OCI-LY1 (cell line): ENCODE measurements around the gene HERC5.

Experiments
- H2AFZ ChIP-seq: fragments of 200-600 bp; sonication (generic), shearing (Covaris generic); 2 replicates; pipeline ENCODE4 v1.6.0; 2014; ENCODE audit warnings: antibody characterized with exemption, mild to moderate bottlenecking, low read length
- H3F3A ChIP-seq: fragments of 200-600 bp; sonication (generic), shearing (Covaris generic); 2 replicates; pipeline ENCODE4 v1.6.0; 2014; ENCODE audit warnings: mild to moderate bottlenecking, antibody characterized with exemption, low read length, moderate library complexity; ENCODE audit not compliant: insufficient read depth
- H3K27ac ChIP-seq: fragments of 200-600 bp; sonication (generic); 2 replicates; pipeline ENCODE4 v1.5.1; 2014; ENCODE audit warnings: low read length, mixed run types, mild to moderate bottlenecking, low read depth; ENCODE audit not compliant: poor library complexity, severe bottlenecking
- H3K27me3 ChIP-seq: fragments of 200-600 bp; sonication (generic); 2 replicates; pipeline ENCODE4 v1.6.0; 2014; ENCODE audit warnings: antibody characterized with exemption, mild to moderate bottlenecking, low read length, moderate library complexity; ENCODE audit not compliant: insufficient read depth
- H3K36me3 ChIP-seq: fragments of 200-600 bp; sonication (generic); 2 replicates; pipeline ENCODE4 v1.6.1; 2014; ENCODE audit warnings: mild to moderate bottlenecking, antibody characterized with exemption, low read length, moderate library complexity, mixed read lengths; ENCODE audit not compliant: insufficient read depth
- H3K4me1 ChIP-seq: fragments of 200-600 bp; sonication (generic); 2 replicates; pipeline ENCODE4 v1.5.1; 2014; ENCODE audit warnings: mild to moderate bottlenecking, low read length, moderate library complexity; ENCODE audit not compliant: insufficient read depth, severe bottlenecking
- H3K4me2 ChIP-seq: fragments of 200-600 bp; sonication (generic), shearing (Covaris generic); 2 replicates; pipeline ENCODE4 v1.6.1; 2014; ENCODE audit warnings: low read length
- H3K4me3 ChIP-seq: fragments of 200-600 bp; sonication (generic); 2 replicates; pipeline ENCODE4 v1.5.1; 2014; ENCODE audit warnings: low read length, low read depth, mild to moderate bottlenecking, mixed read lengths; ENCODE audit not compliant: poor library complexity, severe bottlenecking
- H3K79me2 ChIP-seq: fragments of 200-600 bp; shearing (Covaris generic); 2 replicates; pipeline ENCODE4 v1.6.1; 2016; ENCODE audit warnings: mixed run types, low read length, mixed read lengths; ENCODE audit not compliant: insufficient read depth
- H3K9ac ChIP-seq: fragments of 200-600 bp; sonication (generic), shearing (Covaris generic); 2 replicates; pipeline ENCODE4 v1.6.1; 2014; ENCODE audit warnings: mild to moderate bottlenecking, low read length, mixed read lengths
- H3K9me2 ChIP-seq: fragments of 200-600 bp; sonication (generic), shearing (Covaris generic); 2 replicates; pipeline ENCODE4 v1.6.1; 2014; ENCODE audit warnings: low read depth, mild to moderate bottlenecking, low read length, mixed read lengths
- H3K9me3 ChIP-seq: fragments of 200-600 bp; shearing (Covaris generic); 2 replicates; pipeline ENCODE4 v1.6.1; 2014; ENCODE audit warnings: low read length, mixed read lengths
- H4K20me1 ChIP-seq: fragments of 200-600 bp; sonication (generic), shearing (Covaris generic); 2 replicates; pipeline ENCODE4 v1.6.0; 2016; ENCODE audit warnings: mild to moderate bottlenecking, low read length; ENCODE audit not compliant: insufficient read depth
- EZH2 ChIP-seq: fragments of 200-600 bp; sonication (generic), shearing (Covaris generic); IDR thresholded peaks from 2 replicates; pipeline ENCODE4 v1.8.0; 2017; ENCODE audit warnings: borderline replicate concordance, mixed run types, mild to moderate bottlenecking, antibody characterized with exemption, low read length, moderate library complexity, mixed read lengths
- TF ChIP-seq, protein P1 (sequence below): fragments of 200-600 bp; sonication (generic), shearing (Covaris generic); IDR thresholded peaks from 2 replicates; pipeline ENCODE4 v1.5.1; 2017; ENCODE audit warnings: mild to moderate bottlenecking, antibody characterized with exemption, low read length, moderate library complexity, mixed read lengths

HERC5 gene

DNA sequence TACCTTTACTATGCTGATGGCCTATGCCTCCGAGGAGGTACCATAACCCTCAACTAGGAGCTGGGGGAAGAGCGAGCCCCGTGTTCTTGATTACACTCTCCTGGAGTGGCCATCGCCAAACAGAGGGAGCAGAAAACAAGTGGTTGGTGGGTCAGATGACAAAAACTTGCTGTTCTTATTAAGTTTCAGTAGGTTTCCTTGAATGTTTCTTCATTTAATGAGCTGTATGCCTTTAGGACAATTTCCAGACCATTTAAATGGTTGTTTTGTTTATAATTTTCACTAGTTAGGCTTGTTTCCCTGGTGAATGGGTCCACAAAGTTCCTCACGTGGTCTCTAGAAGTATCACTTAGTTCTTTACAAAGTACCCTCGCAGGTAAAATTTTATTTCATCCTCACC, 62.0 kb downstream of the HERC5 start:
- no peak overlapping the region for H2AFZ ChIP-seq
- H3K4me1 ChIP-seq = peaks cover 11% of the 10 kb centered on the region
- H3K36me3 ChIP-seq = 0 out of 2 replicates have a peak, but pooled peaks cover 10% of the 10 kb centered on the region
- no peaks in the 10 kb centered on the region for H3K27me3 ChIP-seq
- H3K4me3 ChIP-seq = no peak overlapping the region
- H3K9me3 ChIP-seq = no peaks in the 10 kb centered on the region
- no peaks in the 10 kb centered on the region for H3K79me2 ChIP-seq
- no peaks in the 10 kb centered on the region for H3K9me2 ChIP-seq
- no peak overlapping the region for H3K27ac ChIP-seq
- no peaks in the 10 kb centered on the region for H3F3A ChIP-seq
- H4K20me1 ChIP-seq = no peaks in the 10 kb centered on the region
- no peak overlapping the region for H3K4me2 ChIP-seq
- TF ChIP-seq EZH2 = no peak
- TF ChIP-seq, protein P1, sequence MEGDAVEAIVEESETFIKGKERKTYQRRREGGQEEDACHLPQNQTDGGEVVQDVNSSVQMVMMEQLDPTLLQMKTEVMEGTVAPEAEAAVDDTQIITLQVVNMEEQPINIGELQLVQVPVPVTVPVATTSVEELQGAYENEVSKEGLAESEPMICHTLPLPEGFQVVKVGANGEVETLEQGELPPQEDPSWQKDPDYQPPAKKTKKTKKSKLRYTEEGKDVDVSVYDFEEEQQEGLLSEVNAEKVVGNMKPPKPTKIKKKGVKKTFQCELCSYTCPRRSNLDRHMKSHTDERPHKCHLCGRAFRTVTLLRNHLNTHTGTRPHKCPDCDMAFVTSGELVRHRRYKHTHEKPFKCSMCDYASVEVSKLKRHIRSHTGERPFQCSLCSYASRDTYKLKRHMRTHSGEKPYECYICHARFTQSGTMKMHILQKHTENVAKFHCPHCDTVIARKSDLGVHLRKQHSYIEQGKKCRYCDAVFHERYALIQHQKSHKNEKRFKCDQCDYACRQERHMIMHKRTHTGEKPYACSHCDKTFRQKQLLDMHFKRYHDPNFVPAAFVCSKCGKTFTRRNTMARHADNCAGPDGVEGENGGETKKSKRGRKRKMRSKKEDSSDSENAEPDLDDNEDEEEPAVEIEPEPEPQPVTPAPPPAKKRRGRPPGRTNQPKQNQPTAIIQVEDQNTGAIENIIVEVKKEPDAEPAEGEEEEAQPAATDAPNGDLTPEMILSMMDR = no peak
- no peak overlapping the region for H3K9ac ChIP-seq

DNA sequence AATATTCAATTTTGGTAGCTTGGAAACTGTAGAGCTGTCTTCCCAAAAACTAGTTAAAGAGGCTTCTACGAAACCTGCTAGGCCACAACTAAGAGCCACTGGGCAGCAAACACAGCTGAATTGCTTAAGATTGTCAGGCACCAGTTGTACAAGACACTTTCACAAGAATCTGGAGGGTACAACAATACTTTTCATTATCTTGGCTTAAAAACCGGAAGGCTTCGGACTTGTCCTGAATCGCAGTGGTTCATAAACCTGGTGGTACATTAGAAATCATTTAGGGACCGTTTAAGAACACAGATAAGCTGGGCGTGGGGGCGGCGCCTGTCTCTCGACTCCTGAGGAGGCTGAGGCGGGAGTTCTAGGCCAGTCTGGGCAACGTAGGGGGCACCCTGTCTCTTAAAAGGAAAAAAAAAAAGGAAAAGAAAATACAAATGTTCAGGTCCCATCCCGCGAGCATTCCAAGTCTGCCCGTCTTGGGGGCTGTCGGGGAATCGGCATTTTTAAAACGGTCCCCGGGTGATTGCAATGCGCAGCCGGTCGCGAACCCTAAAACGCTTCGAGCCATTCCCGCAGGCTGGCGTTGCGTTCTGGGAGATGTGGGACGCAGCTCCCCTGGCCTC, 65.9 kb downstream of the HERC5 start:
- Histone ChIP-seq H3K27ac (no peak overlapping the region), H3K79me2 (no peaks in the 10 kb centered on the region), H3K4me3 (peak overlapping the region; percentile 93), H3K9me2 (no peaks in the 10 kb centered on the region), H3K27me3 (no peaks in the 10 kb centered on the region), H3K9me3 (no peaks in the 10 kb centered on the region), H4K20me1 (no peaks in the 10 kb centered on the region), H3K4me1 (peaks cover 11% of the 10 kb centered on the region), H3K4me2 (peak overlapping the region; percentile 89), H3K9ac (peak overlapping the region; percentile 84), H2AFZ (peak overlapping the region; percentile 78; the same call in 1 of the 2 replicates), H3K36me3 (0 out of 2 replicates have a peak, but pooled peaks cover 10% of the 10 kb centered on the region), H3F3A (no peaks in the 10 kb centered on the region)
- no peak for TF ChIP-seq EZH2
- TF ChIP-seq, protein P1 = no peak

DNA sequence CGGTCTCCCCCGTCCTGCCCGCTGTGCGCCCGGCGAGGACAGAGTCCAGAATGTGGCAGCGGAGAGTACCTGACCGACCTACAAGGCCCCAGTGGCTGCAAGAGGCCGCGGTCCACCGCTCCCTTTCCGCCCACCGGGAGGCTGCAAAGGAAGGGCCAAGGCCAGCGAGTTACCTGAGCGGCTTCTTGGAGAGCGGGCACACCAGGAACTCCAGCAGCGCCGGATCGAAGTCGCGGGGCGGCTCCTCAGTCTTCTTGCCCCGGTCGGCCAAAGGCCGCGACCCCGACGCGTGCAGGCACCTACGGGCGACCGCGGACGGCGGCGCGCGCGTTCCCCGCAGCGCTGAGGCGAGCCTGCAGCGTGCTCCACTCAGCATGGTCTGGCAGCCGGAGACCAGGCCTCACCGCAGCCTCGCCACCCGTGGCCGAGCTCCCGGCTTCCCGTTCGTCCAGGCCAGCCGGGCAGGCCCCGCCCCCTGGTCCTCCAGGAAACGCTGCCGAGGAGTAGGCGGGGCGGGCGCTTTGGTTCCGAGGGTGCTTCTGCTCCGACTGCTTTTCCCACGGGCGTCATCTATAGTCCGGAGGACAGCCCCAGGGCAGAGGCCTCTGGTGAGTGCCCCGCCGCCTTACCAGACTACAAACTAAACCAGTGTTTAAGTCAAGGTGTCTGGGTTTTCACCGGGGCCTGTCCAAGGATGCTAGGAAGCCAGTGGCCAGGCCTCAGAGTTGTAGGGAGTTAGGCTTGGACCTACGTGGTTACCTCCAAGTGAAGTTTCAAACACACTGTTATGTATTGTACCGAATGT, 66.6 kb downstream of the HERC5 start, which contains the start of gene PYURF:
TSS of gene PYURF (minus strand) at position 452 of the 805 bp plus-strand sequence. CDS start at position 376, 76 bp downstream.
- H3K27me3 ChIP-seq = no peaks in the 10 kb centered on the region
- H3K4me1 ChIP-seq = peaks cover 11% of the 10 kb centered on the region
- H3K79me2 ChIP-seq = no peaks in the 10 kb centered on the region
- no peaks in the 10 kb centered on the region for H3F3A ChIP-seq
- H3K9me3 ChIP-seq = no peaks in the 10 kb centered on the region
- no peaks in the 10 kb centered on the region for H4K20me1 ChIP-seq
- peak within 1 kb of the TSS; percentile 93 for H3K4me3 ChIP-seq
- H3K4me2 ChIP-seq = peak within 1 kb of the TSS; percentile 89
- H3K27ac ChIP-seq = no peak within 1 kb of the TSS
- no peaks in the 10 kb centered on the region for H3K9me2 ChIP-seq
- peak within 1 kb of the TSS; percentile 84 for H3K9ac ChIP-seq
- TF ChIP-seq, protein P1 = no peak
- TF ChIP-seq EZH2 = no peak
- H3K36me3 ChIP-seq = 0 out of 2 replicates have a peak, but pooled peaks cover 10% of the 10 kb centered on the region
- peak within 1 kb of the TSS; percentile 78; the same call in 1 of the 2 replicates for H2AFZ ChIP-seq
